Erythroblast (primary cell): Measurements from ENCODE around the gene CRYGS.
"Not testable (repeated sequence)": the region's sequence is repeated elsewhere in the genome, so short reads cannot be mapped to it uniquely, and the experiment has no call there.

Experiments used
- DNase-seq, 2 experiments: peaks; one replicate each; lab custom pipeline; 2025; lab: John Stamatoyannopoulos, UW
- GATA1 ChIP-seq: IDR thresholded peaks from 2 replicates; pipeline ENCODE4 v1.6.1; 2011; ENCODE audit warnings: low read depth, mild to moderate bottlenecking, control low read depth, low read length, moderate library complexity
- POLR2A ChIP-seq: IDR thresholded peaks from 2 replicates; pipeline ENCODE4 v1.6.1; 2011; ENCODE audit warnings: mild to moderate bottlenecking, low read length

Gene CRYGS

DNA sequence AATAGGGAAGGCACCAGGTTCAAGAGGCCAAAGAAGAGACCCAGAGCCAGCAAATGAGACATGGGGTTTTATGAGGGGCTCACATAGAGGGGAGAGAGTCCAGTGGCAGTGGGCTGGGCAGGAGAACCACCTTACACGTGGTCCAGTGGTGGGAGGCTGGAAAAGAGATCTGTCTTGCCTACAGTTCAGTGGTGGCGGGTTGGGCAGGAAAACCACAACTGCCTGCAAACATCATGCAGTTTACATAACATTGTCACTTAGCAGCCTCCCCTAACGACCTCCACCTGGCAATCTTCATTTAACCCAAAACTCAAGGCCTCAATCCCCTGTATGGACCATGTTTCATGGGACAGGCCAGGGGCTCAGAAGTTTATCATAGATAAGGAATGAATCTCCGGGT is 29.1 kb downstream of the CRYGS start:
- TF ChIP-seq GATA1: no peak
- no peak for TF ChIP-seq POLR2A
- no peak for DNase-seq

- TF ChIP-seq POLR2A (no peak), GATA1 (no peak)
- DNase-seq: peak; percentile 9 to 10
These were observed 29.7 kb downstream of the CRYGS start for GRCh38 chr3:186514296-186515002.

GRCh38 chr3:186513386-186513785 is 30.8 kb downstream of the CRYGS start:
- TF ChIP-seq GATA1: no peak
- TF ChIP-seq POLR2A: no peak
- DNase-seq: no peak

DNA sequence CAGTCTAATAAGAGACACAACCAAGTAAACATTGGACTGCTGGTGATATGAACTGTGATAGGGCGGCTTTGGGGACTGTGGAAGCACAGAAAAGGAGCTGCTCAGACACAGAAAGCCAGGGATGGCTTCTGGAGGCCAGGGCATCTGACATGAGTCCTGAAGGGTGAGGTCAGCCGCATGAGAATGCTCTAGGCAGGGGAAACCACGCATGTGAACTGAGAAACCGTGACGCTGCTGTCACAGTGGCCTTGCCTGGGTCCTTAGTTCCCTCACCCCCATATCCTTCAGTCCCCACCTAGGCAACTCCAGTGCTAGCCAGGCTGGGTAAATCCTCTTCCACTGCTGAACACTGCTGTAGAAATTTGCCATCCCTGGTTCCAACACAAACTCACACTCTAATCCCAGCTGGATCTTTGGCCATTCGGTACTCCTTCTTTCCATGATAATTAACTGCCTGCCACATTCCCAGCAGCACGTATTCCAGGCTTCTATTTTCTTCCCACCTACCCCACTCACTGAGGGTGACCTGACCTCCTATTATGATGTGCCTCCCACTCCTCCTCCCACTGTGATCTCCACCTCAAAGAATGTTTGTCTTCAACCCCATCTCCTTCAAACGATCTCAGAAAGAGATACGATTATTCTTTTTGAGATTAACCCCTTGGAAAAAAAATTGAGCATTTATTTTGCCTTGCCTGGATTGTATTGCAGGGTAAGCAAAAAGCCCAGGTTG is 31.4 kb downstream of the CRYGS start:
- TF ChIP-seq GATA1 (no peak), POLR2A (no peak)
- DNase-seq: no peak

DNA sequence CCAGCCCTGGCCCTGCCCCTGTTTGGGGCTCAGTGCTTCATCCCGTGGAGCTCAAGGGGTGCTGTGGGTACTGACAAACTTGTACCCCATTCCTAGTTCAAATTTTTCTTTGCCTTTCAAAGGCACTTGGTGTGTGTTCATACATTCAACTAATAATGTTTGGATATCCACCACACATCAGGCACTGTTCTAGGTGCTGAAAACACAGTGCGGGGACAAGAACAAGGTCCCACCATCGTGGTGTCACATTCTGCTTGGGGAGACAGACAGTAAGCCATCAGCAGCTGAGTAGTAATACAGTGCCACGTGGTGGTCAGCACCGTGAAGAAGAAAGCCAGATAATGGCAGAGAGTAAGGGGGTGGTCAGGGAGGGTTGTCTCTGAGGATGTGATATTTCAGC is 32.5 kb downstream of the CRYGS start:
- TF ChIP-seq POLR2A: no peak
- TF ChIP-seq GATA1: no peak
- no peak for DNase-seq

GRCh38 chr3:186511245-186511644 is 32.9 kb downstream of the CRYGS start:
- TF ChIP-seq POLR2A (no peak), GATA1 (no peak)
- no peak for DNase-seq

- DNase-seq: no peak
These were observed 33.7 kb downstream of the CRYGS start for GRCh38 chr3:186510374-186511079.

GRCh38 chr3:186509423-186509822 is 34.8 kb downstream of the CRYGS start:
- TF ChIP-seq GATA1 (no peak), POLR2A (no peak)
- DNase-seq: no peak

More at GRCh38 chr3:186510374-186511079, 33.7 kb downstream of the CRYGS start:
- TF ChIP-seq GATA1 (no peak), POLR2A (no peak)

DNA sequence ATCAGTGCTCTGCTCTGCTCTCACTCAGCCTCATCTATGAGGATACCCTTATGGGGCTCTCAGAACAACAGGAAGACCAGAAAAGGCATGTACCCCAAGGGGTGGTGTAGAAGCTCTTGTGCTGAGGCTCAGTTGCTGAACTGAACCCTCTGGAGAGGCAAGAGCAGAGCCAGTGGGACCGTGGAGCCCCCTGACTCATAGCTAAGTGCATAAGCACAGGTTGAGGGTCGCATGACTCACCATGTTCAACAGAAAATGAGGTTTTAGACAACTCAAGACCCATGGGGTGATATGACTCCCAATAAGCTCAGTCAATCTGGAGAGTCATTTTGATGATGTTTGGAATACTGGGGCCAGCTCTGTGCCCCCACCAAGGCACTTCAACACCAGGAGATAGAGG is 37.3 kb downstream of the CRYGS start:
- TF ChIP-seq GATA1 (no peak), POLR2A (no peak)
- DNase-seq: no peak

GRCh38 chr3:186506191-186506739 is 37.9 kb downstream of the CRYGS start:
- no peak for TF ChIP-seq GATA1
- TF ChIP-seq POLR2A: no peak
- DNase-seq: no peak

DNA sequence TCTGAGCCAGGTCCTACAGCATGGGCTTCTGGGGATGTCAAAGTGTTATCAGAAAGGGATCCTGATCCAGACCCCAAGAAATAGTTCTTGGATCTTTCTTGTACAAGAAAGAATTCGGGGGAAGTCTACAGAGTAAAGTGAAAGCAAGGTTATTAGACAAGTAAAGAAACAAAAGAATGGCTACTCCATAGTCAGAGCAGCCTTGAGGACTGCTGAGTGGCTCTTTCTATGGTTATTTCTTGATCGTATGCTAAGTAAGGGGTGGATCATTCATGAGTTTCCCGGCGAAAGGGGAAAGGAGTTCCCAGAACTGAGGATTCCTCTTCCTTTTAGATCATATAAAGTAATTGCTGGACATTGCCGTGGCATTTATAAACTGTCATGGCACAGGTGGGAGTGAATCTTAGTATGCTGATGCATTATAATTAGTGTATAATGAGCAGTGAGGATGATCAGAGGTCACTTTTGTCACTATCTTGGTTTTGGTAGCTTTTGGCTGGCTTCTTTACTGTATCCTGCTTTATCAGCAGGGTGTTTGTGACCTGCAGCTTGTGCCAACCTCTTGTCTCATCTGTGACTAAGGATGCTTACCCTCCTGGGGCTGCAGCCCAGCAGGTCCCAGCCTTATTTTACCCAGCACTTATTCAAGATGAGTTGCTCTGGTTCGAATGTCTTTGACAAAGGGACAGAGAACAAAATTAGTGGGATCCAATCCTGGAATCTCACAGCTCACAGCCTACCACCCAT is 41.0 kb downstream of the CRYGS start:
- DNase-seq: no peak
- no peak for TF ChIP-seq GATA1
- no peak for TF ChIP-seq POLR2A

DNA sequence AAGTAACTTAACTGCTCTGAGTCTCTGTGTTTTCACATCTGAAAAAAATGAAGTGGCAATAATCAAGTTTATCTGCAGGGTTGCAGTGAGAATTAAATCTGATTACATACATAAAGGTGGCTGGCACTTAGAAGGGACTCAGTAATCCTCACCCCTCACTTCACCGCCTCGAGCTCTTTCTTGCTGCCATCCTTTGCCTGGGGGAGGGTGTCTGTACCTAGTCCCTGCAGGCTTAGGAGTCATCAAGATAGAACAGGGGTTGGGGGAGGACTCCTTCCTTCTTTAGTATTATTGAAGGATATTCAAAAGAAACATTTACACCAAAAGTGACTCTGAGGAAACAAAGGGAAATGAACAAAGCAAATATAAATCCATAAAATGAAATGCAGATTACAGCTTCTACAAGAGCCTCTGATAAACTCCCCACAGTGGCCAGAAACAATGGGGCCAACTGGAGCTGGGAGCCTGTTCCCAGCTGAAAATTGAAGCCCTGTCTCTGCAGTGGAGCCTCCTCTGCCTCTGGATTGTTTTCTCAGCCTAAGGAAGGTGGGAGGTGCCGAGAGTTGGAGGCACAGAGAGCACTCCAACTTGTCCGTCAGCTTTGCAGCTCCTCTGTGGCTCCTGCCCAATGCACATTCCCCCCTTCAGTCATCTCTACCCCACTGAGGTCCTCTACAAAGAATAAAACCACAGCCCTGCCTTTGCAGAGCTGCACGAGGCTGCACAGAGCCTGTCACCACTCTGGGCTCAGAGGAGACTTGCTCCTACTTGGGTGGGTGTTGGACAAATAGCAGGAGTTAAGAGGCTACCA is 41.8 kb downstream of the CRYGS start:
- no peak for TF ChIP-seq GATA1
- no peak for DNase-seq

DNA sequence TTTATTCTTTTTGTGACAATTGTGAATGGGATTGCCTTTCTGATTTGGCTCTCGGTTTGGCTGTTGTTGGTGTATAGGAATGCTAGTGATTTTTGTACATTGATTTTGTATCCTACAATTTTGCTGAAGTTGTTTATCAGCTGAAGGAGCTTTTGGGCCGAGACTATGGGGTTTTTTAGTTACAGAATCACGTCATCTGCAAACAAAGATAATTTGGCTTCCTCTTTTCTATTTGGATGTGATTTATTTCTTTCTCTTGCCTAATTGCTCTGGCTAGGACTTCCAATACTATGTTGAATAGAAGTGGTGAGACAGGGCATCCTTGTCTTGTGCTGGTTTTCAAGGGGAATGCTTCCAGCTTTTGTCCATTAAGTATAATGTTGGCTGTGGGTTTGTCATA is 44.2 kb downstream of the CRYGS start:
- DNase-seq: not testable (repeated sequence)

- DNase-seq: not testable (repeated sequence)
These were observed 46.2 kb downstream of the CRYGS start for GRCh38 chr3:186498022-186498421.
